Keratinocyte (primary cell): ENCODE data around the gene GRIN2C. TPM values are rescaled to one million over a fixed set of nuclear protein-coding genes. Genes with fewer than 3 reads are reported as not detected.

Experiments
- DNase-seq: peaks from one replicate; pipeline ENCODE4 v3.0.0-alpha.2; 2011; ENCODE audit warnings: low read depth, missing footprints, low spot score
- FAIRE-seq: peaks from 2 replicates; lab custom pipeline; 2011; peaks lifted over from hg19 to GRCh38; lab: Jason Lieb, UNC
- H2AFZ ChIP-seq: 2 replicates; pipeline ENCODE4 v1.6.0; 2012; ENCODE audit warnings: low read length, control low read depth, inconsistent platforms; ENCODE audit not compliant: control insufficient read depth
- H3K27ac ChIP-seq: 2 replicates; pipeline ENCODE4 v1.5.1; 2011; ENCODE audit warnings: low read length; ENCODE audit not compliant: control insufficient read depth, insufficient read depth
- H3K27me3 ChIP-seq: 3 replicates; pipeline ENCODE4 v1.6.0; 2011; ENCODE audit warnings: low read length; ENCODE audit not compliant: control insufficient read depth, insufficient read depth; ENCODE audit errors: extremely low read depth
- H3K36me3 ChIP-seq, 2 experiments: 2 replicates in 1 of 2; 3 replicates in 1 of 2; pipeline ENCODE4 v1.5.1; 2011; ENCODE audit warnings: low read length in 2 of 2, mild to moderate bottlenecking in 1 of 2; ENCODE audit not compliant: control insufficient read depth in 2 of 2, insufficient read depth in 2 of 2; ENCODE audit errors: extremely low read depth in 1 of 2
- H3K4me1 ChIP-seq: 3 replicates; pipeline ENCODE4 v1.5.1; 2011; ENCODE audit warnings: low read length; ENCODE audit not compliant: control insufficient read depth, insufficient read depth; ENCODE audit errors: extremely low read depth
- H3K4me2 ChIP-seq: 3 replicates; pipeline ENCODE4 v1.6.0; 2011; ENCODE audit warnings: low read depth, low read length; ENCODE audit not compliant: control insufficient read depth, insufficient read depth; ENCODE audit errors: extremely low read depth
- H3K4me3 ChIP-seq, 3 experiments: fragments of 200-600 bp in 1 of 3; sonication (generic) in 1 of 3; 2 replicates in 2 of 3; 3 replicates in 1 of 3; pipeline ENCODE4 v1.5.1; 2011 to 2016; ENCODE audit warnings: low read length in 3 of 3, mild to moderate bottlenecking in 3 of 3, control low read depth in 2 of 3, inconsistent platforms in 1 of 3, low read depth in 1 of 3, mixed read lengths in 1 of 3, mixed run types in 1 of 3, moderate library complexity in 1 of 3; ENCODE audit not compliant: control insufficient read depth in 2 of 3, insufficient read depth in 2 of 3; ENCODE audit errors: extremely low read depth in 1 of 3
- H3K79me2 ChIP-seq: 2 replicates; pipeline ENCODE4 v1.6.0; 2012; ENCODE audit warnings: low read length; ENCODE audit not compliant: control insufficient read depth, insufficient read depth
- H3K9ac ChIP-seq: 3 replicates; pipeline ENCODE4 v1.6.0; 2011; ENCODE audit warnings: low read length; ENCODE audit not compliant: control insufficient read depth, insufficient read depth; ENCODE audit errors: extremely low read depth
- H3K9me1 ChIP-seq: 3 replicates; pipeline ENCODE4 v1.6.0; 2011; ENCODE audit warnings: low read length; ENCODE audit not compliant: control insufficient read depth, insufficient read depth; ENCODE audit errors: extremely low read depth
- H3K9me3 ChIP-seq: 2 replicates; pipeline ENCODE4 v1.5.1; 2012; ENCODE audit warnings: low read depth, low read length; ENCODE audit not compliant: control insufficient read depth
- H4K20me1 ChIP-seq: 3 replicates; pipeline ENCODE4 v1.6.0; 2011; ENCODE audit warnings: low read length; ENCODE audit not compliant: control insufficient read depth, insufficient read depth; ENCODE audit errors: extremely low read depth
- CTCF ChIP-seq, 3 experiments: IDR thresholded peaks in 1 of 3; conservative IDR thresholded peaks in 1 of 3; optimal IDR thresholded peaks in 1 of 3; 2 replicates in 2 of 3; 3 replicates in 1 of 3; pipeline versions ENCODE3 to v1.5.1; 2011; ENCODE audit warnings: low read length in 3 of 3, mild to moderate bottlenecking in 3 of 3, moderate library complexity in 2 of 3, control low read depth in 1 of 3, inconsistent platforms in 1 of 3; ENCODE audit not compliant: insufficient read depth in 2 of 3; ENCODE audit errors: extremely low read depth in 1 of 3
- EZH2 ChIP-seq: IDR thresholded peaks from one replicate; pipeline ENCODE4 v1.6.1; 2012; ENCODE audit warnings: inconsistent platforms, mild to moderate bottlenecking, low read length, moderate library complexity
- dilution Hi-C: fragments of 300-500 bp; cut with MboI; formaldehyde crosslinking; loops from one replicate; pipeline ENCODE4 v1.7.0; 2020; ENCODE audit warnings: low sequenced_read_pairs; ENCODE audit not compliant: extremely low pct_ligation_motif_present
- polyA plus RNA-seq, 5 experiments: library from polyadenylated mRNA; depleted of rRNA in 3 of 5; stranded (reverse) in 3 of 5; stranded (forward) in 1 of 5; unstranded in 1 of 5; fragments of >200 nt; gene quantifications; 1 replicate in 1 of 5; 2 replicates in 3 of 5; 3 replicates in 1 of 5; pipeline versions ENCODE4 v1.2.1 to v1.2.3, GENCODE V29; 2011 to 2012; ENCODE audit warnings: missing spikeins in 2 of 5, low read depth in 1 of 5, low replicate concordance in 1 of 5

Gene GRIN2C
- polyA plus RNA-seq, 1 donor (not counting 4 experiments of a cell fraction or from before 2014, with no cell fraction given) = not detected

- FAIRE-seq (no peak), DNase-seq (no peak)
- Histone ChIP-seq H4K20me1 (no peaks in the 10 kb centered on the region), H3K27ac (no peak overlapping the region), H3K4me1 (no peaks in the 10 kb centered on the region), H3K9ac (no peak overlapping the region), H2AFZ (no peak overlapping the region), H3K9me1 (no peaks in the 10 kb centered on the region), H3K4me2 (no peak overlapping the region), H3K4me3 (no peak overlapping the region), H3K36me3 (peaks cover 4 to 16% of the 10 kb centered on the region in 2 experiments), H3K79me2 (no peaks in the 10 kb centered on the region), H3K27me3 (no peaks in the 10 kb centered on the region), H3K9me3 (no peaks in the 10 kb centered on the region)
- TF ChIP-seq CTCF (optimal IDR thresholded peaks at IDR 0.05 in 1 of 3, IDR thresholded peaks at IDR 0.05 in 1 of 3, conservative IDR thresholded peaks at IDR 0.05 in 1 of 3; ENCODE audit: extremely low read depth in 1 of 3, insufficient read depth in 2 of 3, low read length in 3 of 3) (no peak), EZH2 (no peak)
- dilution Hi-C loops = no loop called here
Observed at GRCh38 chr17:74815067-74815466, 44.6 kb downstream of the GRIN2C start.

- no peak overlapping the region for H3K4me3 ChIP-seq
- H3K27ac ChIP-seq = no peak overlapping the region
- H3K9me1 ChIP-seq = no peaks in the 10 kb centered on the region
- no peaks in the 10 kb centered on the region for H3K79me2 ChIP-seq
- H3K9ac ChIP-seq = no peak overlapping the region
- no peak for TF ChIP-seq EZH2
- peak in 1 of 3 experiments; percentile 45 for TF ChIP-seq CTCF (optimal IDR thresholded peaks at IDR 0.05 in 1 of 3, IDR thresholded peaks at IDR 0.05 in 1 of 3, conservative IDR thresholded peaks at IDR 0.05 in 1 of 3; ENCODE audit: extremely low read depth in 1 of 3, insufficient read depth in 2 of 3, low read length in 3 of 3)
- H3K4me2 ChIP-seq = no peak overlapping the region
- DNase-seq = no peak
- H3K4me1 ChIP-seq = no peaks in the 10 kb centered on the region
- no peaks in the 10 kb centered on the region for H3K9me3 ChIP-seq
- peaks cover 4 to 16% of the 10 kb centered on the region in 2 experiments for H3K36me3 ChIP-seq
- no peaks in the 10 kb centered on the region for H3K27me3 ChIP-seq
- no peak overlapping the region for H2AFZ ChIP-seq
- H4K20me1 ChIP-seq = no peaks in the 10 kb centered on the region
- dilution Hi-C loops = no loop called here
- FAIRE-seq = no peak
Observed at GRCh38 chr17:74814453-74814852, 45.2 kb downstream of the GRIN2C start.
